HepG2 (cell line): ENCODE measurements around the gene PTCD1. TPM values are rescaled to one million over a fixed set of nuclear protein-coding genes. Genes with fewer than 3 reads are reported as not detected.

Experiments used
- ARID4A ChIP-seq: sonication (generic); formaldehyde crosslinking; IDR thresholded peaks from 2 replicates; pipeline ENCODE4 v1.5.0; 2020; ENCODE audit warnings: mild to moderate bottlenecking, missing genetic modification reagents, borderline replicate concordance
- ATF2 ChIP-seq: sonication (generic); formaldehyde crosslinking; IDR thresholded peaks from 2 replicates; pipeline ENCODE4 v1.4.0; 2020; ENCODE audit warnings: missing genetic modification reagents
- CAMTA2 ChIP-seq: sonication (generic); formaldehyde crosslinking; IDR thresholded peaks from 2 replicates; pipeline ENCODE4 v1.4.0; 2020; ENCODE audit warnings: mild to moderate bottlenecking, missing genetic modification reagents, borderline replicate concordance
- CBX1 ChIP-seq: IDR thresholded peaks from one replicate; pipeline ENCODE4 v1.6.1; 2016; ENCODE audit warnings: antibody characterized with exemption, low read depth
- CCDC6 ChIP-seq: sonication (generic); formaldehyde crosslinking; IDR thresholded peaks from 2 replicates; pipeline ENCODE4 v1.8.1; 2022; ENCODE audit warnings: mild to moderate bottlenecking, missing genetic modification reagents, moderate library complexity
- MTF2 ChIP-seq: sonication (generic); formaldehyde crosslinking; IDR thresholded peaks from 2 replicates; pipeline ENCODE4 v1.5.0; 2020; ENCODE audit warnings: missing genetic modification reagents, borderline replicate concordance
- REPIN1 ChIP-seq: sonication (generic); formaldehyde crosslinking; IDR thresholded peaks from 2 replicates; pipeline ENCODE4 v1.8.0; 2022; ENCODE audit warnings: missing genetic modification reagents, low read depth, mild to moderate bottlenecking, borderline replicate concordance
- SMAD3 ChIP-seq: sonication (generic); formaldehyde crosslinking; IDR thresholded peaks from 2 replicates; pipeline ENCODE4 v1.4.0; 2020; ENCODE audit warnings: missing genetic modification reagents
- ZBTB44 ChIP-seq: sonication (generic); formaldehyde crosslinking; IDR thresholded peaks from 2 replicates; pipeline ENCODE4 v1.4.0; 2020; ENCODE audit warnings: missing genetic modification reagents
- ZBTB46 ChIP-seq: sonication (generic); formaldehyde crosslinking; IDR thresholded peaks from 2 replicates; pipeline ENCODE4 v1.4.0; 2020; ENCODE audit warnings: mild to moderate bottlenecking, missing genetic modification reagents, borderline replicate concordance
- ZC3H13 ChIP-seq: sonication (generic); formaldehyde crosslinking; IDR thresholded peaks from 2 replicates; pipeline ENCODE4 v1.8.1; 2023; ENCODE audit warnings: mild to moderate bottlenecking, missing genetic modification reagents, moderate library complexity
- ZFP82 ChIP-seq: sonication (generic); formaldehyde crosslinking; IDR thresholded peaks from 2 replicates; pipeline ENCODE4 v1.5.1; 2020; ENCODE audit warnings: mild to moderate bottlenecking, missing genetic modification reagents, borderline replicate concordance
- ZFP91 ChIP-seq: sonication (generic); formaldehyde crosslinking; IDR thresholded peaks from 2 replicates; pipeline ENCODE4 v1.9.0; 2022; ENCODE audit warnings: missing genetic modification reagents, mild to moderate bottlenecking, borderline replicate concordance
- ZNF282 ChIP-seq: fragments of 450-650 bp; IDR thresholded peaks from 2 replicates; pipeline ENCODE4 v1.6.1; 2018; ENCODE audit not compliant: partially characterized antibody
- polyA plus RNA-seq, 8 experiments: library from polyadenylated mRNA; depleted of rRNA in 3 of 8; stranded (reverse) in 7 of 8; unstranded in 1 of 8; fragments of >200 nt; fragmentation: Illumina TruSeq in 4 of 8; extraction: Trizol in 4 of 8; gene quantifications; 2 replicates each; pipeline versions ENCODE4 v1.2.1 to v1.2.3, GENCODE V29; 2011 to 2016; ENCODE audit warnings: low read depth in 4 of 8, missing spikeins in 1 of 8, mixed read lengths in 1 of 8; ENCODE audit not compliant: insufficient read depth in 1 of 8
- total RNA-seq, 5 experiments: library from RNA; depleted of rRNA; stranded (reverse); fragments of >200 nt; fragmentation: Illumina TruSeq; extraction: Trizol; gene quantifications; 2 replicates each; pipeline ENCODE4 v1.2.3, GENCODE V29; 2016; ENCODE audit warnings: low read depth in 1 of 5

The PTCD1 gene
- total and polyA plus RNA-seq, 2 of the 13 experiments (the other 11 are each of a cell fraction or from before 2014, with no cell fraction given) = 3.0 to 8.4 TPM

- no peak for TF ChIP-seq ZBTB46 (CRISPR knock-in tag)
- TF ChIP-seq ATF2 (CRISPR knock-in tag) = peak; percentile 75; the same call in 1 of the 2 replicates
- TF ChIP-seq CAMTA2 (CRISPR knock-in tag) = peak; percentile 25
- no peak for TF ChIP-seq ZFP82
- peak; percentile 42 for TF ChIP-seq CBX1
- 0 out of 2 replicates have a peak, but pooled peaks have one; percentile 48 for TF ChIP-seq ZBTB44 (CRISPR knock-in tag)
- peak; percentile 88 for TF ChIP-seq SMAD3
- no peak for TF ChIP-seq ZNF282
- peak; percentile 93 for TF ChIP-seq ARID4A (CRISPR knock-in tag)
- no peak for TF ChIP-seq MTF2
- peak; percentile 96 for TF ChIP-seq CCDC6 (CRISPR knock-in tag)
- peak; percentile 76 for TF ChIP-seq ZFP91
- TF ChIP-seq ZC3H13 = peak; percentile 76; the same call in 1 of the 2 replicates
- peak; percentile 90 for TF ChIP-seq REPIN1 (CRISPR knock-in tag)
These were observed at the start of gene PTCD1, which contains the start of gene CPSF4 (continued) for GRCh38 chr7:99438573-99439480.
